PC-9 (cell line): ENCODE results near the gene LEKR1.

Source experiments
- CTCF ChIP-seq: fragments of 200-600 bp; sonication (generic); conservative IDR thresholded peaks from 2 replicates; pipeline ENCODE4 v1.6.1; 2017; ENCODE audit warnings: mixed run types, antibody characterized with exemption, mild to moderate bottlenecking, moderate library complexity
- EZH2 ChIP-seq: fragments of 200-600 bp; sonication (generic); IDR thresholded peaks from 2 replicates; pipeline ENCODE4 v1.8.0; 2017; ENCODE audit warnings: antibody characterized with exemption, low read depth

DNA sequence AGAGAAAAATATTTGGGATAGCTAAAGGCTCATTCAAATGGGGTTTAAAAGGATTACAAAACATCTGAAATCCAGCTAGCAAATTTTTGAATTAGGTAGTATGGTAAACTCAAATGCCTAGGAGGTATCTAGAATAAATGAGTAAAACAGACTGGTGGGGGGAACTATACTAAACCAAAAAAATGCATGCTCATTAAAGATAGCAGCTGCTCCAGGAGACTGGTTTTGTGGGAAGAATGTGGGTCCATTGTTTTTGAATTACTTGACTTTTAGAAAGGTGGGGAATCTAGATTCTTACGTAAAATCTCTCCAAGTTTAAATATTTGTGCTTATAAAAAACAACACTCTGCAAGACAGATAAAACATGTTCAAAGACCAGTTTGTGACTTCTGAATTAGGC lies 73.8 kb downstream of the LEKR1 start:
- TF ChIP-seq EZH2 = no peak
- no peak for TF ChIP-seq CTCF
